Measurements from ENCODE around the gene PRKCA. TPM values are rescaled to one million over a fixed set of nuclear protein-coding genes. Genes with fewer than 3 reads are reported as not detected.

PRKCA gene
- total RNA-seq, 1 experiment from 2014 or later: 29.6 TPM

- Histone ChIP-seq H3K4me3 (ENCODE audit: low read depth, low read length) (no peak overlapping the region), H3K4me1 (no peaks in the 10 kb centered on the region), H3K36me3 (ENCODE audit: control insufficient read depth, insufficient read depth, low read length) (no peaks in the 10 kb centered on the region), H3K9me3 (no peaks in the 10 kb centered on the region), H3K27me3 (replicated peaks; ENCODE audit: control insufficient read depth, insufficient read depth, low read length) (no peaks in the 10 kb centered on the region)
- intact Hi-C loops (cut with micrococcal nuclease; ENCODE audit: unreplicated experiment): no loop called here
- TF ChIP-seq CTCF (IDR thresholded peaks at IDR 0.05; ENCODE audit: insufficient read depth in 1 of 2, low read depth in 1 of 2, low read length in 1 of 2, severe bottlenecking in 1 of 2, unreplicated experiment in 1 of 2): no peak
- Mint-ChIP-seq H3K9me3 (ENCODE audit: unreplicated experiment) (peaks cover 14% of the 10 kb centered on the region), H3K27ac (ENCODE audit: unreplicated experiment) (no peak overlapping the region), H3K27me3 (ENCODE audit: insufficient read depth, unreplicated experiment) (no peaks in the 10 kb centered on the region), H3K4me1 (ENCODE audit: low read depth, unreplicated experiment) (no peaks in the 10 kb centered on the region), H3K4me3 (ENCODE audit: unreplicated experiment) (no peak overlapping the region), H3K36me3 (ENCODE audit: insufficient read depth, unreplicated experiment) (no peaks in the 10 kb centered on the region)
- ChIA-PET CTCF (no interaction called here), POLR2A (no interaction called here)
- BruUV-seq (replicated peaks): no TSS peak
- no peak for DNase-seq
Measured at GRCh38 chr17:66262767-66263166, 39.6 kb upstream of the PRKCA start.

- no peak for TF ChIP-seq CTCF (IDR thresholded peaks at IDR 0.05; ENCODE audit: insufficient read depth in 1 of 2, low read depth in 1 of 2, low read length in 1 of 2, severe bottlenecking in 1 of 2, unreplicated experiment in 1 of 2)
- Mint-ChIP-seq H3K36me3 (ENCODE audit: insufficient read depth, unreplicated experiment) (no peaks in the 10 kb centered on the region), H3K27me3 (ENCODE audit: insufficient read depth, unreplicated experiment) (no peaks in the 10 kb centered on the region), H3K27ac (ENCODE audit: unreplicated experiment) (no peak overlapping the region), H3K4me3 (ENCODE audit: unreplicated experiment) (no peak overlapping the region), H3K4me1 (ENCODE audit: low read depth, unreplicated experiment) (no peaks in the 10 kb centered on the region), H3K9me3 (ENCODE audit: unreplicated experiment) (peaks cover 14% of the 10 kb centered on the region)
- POLR2A ChIA-PET: no interaction called here
- H3K27me3 ChIP-seq (replicated peaks; ENCODE audit: control insufficient read depth, insufficient read depth, low read length): no peaks in the 10 kb centered on the region
- H3K9me3 ChIP-seq: no peaks in the 10 kb centered on the region
- no peaks in the 10 kb centered on the region for H3K36me3 ChIP-seq (ENCODE audit: control insufficient read depth, insufficient read depth, low read length)
- no peak for DNase-seq
- no TSS peak for BruUV-seq (replicated peaks)
- CTCF ChIA-PET: no interaction called here
- intact Hi-C loops (cut with micrococcal nuclease; ENCODE audit: unreplicated experiment): no loop called here
- no peaks in the 10 kb centered on the region for H3K4me1 ChIP-seq
- no peak overlapping the region for H3K4me3 ChIP-seq (ENCODE audit: low read depth, low read length)
Measured at GRCh38 chr17:66264696-66265095, 37.7 kb upstream of the PRKCA start.

DNA sequence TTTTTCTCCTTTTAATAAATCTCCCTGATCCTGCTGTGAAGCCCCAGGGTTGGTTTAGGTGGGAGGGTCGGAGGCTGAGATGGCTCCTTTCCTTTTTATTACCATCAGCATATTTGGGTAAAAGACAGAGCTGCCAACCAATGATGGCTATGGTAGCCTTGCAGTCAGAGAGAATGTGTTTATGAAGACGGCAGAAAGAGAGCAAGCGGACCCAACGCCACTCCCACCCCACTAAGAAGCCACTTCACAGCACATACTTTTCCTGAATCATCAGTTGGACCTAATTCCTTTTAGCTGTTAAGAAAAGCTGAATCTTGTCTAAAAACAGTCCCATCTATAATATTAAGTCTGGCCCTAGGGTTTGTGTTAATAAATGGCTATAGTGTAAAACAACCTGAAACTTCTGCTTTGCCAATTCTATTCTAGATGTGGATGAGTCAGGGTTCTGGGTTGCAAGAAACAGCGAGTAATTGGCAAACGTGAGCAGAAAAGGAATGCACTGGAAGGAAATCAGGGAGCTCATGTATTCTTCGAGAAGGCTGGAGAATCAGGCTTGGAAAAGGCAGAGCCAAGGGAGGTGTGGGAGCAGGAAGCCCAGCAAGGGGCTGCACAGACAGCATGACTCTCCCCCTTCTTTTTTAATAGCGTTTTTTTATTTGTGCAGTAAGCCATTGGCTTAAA is 34.0 kb upstream of the PRKCA start:
- CTCF ChIA-PET: interaction anchor here (0.7 kb wide), 1 partner anchor 23 kb away, joined by 5 read pairs; no protein-coding TSS in a partner anchor
- H3K4me3 ChIP-seq (ENCODE audit: low read depth, low read length): no peak overlapping the region

More for the DNA sequence above, 34.0 kb upstream of the PRKCA start:
- no peak for TF ChIP-seq CTCF (IDR thresholded peaks at IDR 0.05; ENCODE audit: insufficient read depth in 1 of 2, low read depth in 1 of 2, low read length in 1 of 2, severe bottlenecking in 1 of 2, unreplicated experiment in 1 of 2)
- Histone ChIP-seq H3K36me3 (ENCODE audit: control insufficient read depth, insufficient read depth, low read length) (no peaks in the 10 kb centered on the region), H3K4me1 (no peaks in the 10 kb centered on the region), H3K9me3 (no peaks in the 10 kb centered on the region; the same call in 1 of the 2 replicates), H3K27me3 (replicated peaks; ENCODE audit: control insufficient read depth, insufficient read depth, low read length) (no peaks in the 10 kb centered on the region)
- Mint-ChIP-seq H3K27ac (ENCODE audit: unreplicated experiment) (no peak overlapping the region), H3K9me3 (ENCODE audit: unreplicated experiment) (peaks cover 19% of the 10 kb centered on the region), H3K4me1 (ENCODE audit: low read depth, unreplicated experiment) (no peaks in the 10 kb centered on the region), H3K27me3 (ENCODE audit: insufficient read depth, unreplicated experiment) (no peaks in the 10 kb centered on the region), H3K36me3 (ENCODE audit: insufficient read depth, unreplicated experiment) (no peaks in the 10 kb centered on the region), H3K4me3 (ENCODE audit: unreplicated experiment) (no peak overlapping the region)
- POLR2A ChIA-PET: no interaction called here
- BruUV-seq (replicated peaks): no TSS peak
- no peak for DNase-seq
- intact Hi-C loops (cut with micrococcal nuclease; ENCODE audit: unreplicated experiment): no loop called here

Measured in Caco-2 (cell line).